ENCODE data around the gene HNRNPAB.

Gene HNRNPAB

GRCh38 chr5:178229861-178230260, 25.5 kb downstream of the HNRNPAB start:
- H3K27ac Mint-ChIP-seq = no peak overlapping the region
- H3K27me3 Mint-ChIP-seq = no peaks in the 10 kb centered on the region
- H3K4me3 Mint-ChIP-seq = peak overlapping the region; percentile 91
- no peaks in the 10 kb centered on the region for H3K9me3 Mint-ChIP-seq
- H3K36me3 Mint-ChIP-seq = peaks cover 20% of the 10 kb centered on the region
- peaks cover 55% of the 10 kb centered on the region for H3K4me1 Mint-ChIP-seq

GRCh38 chr5:178230879-178231538, 26.7 kb downstream of the HNRNPAB start:
- no peaks in the 10 kb centered on the region for H3K27me3 Mint-ChIP-seq
- peak overlapping the region; percentile 91 for H3K4me3 Mint-ChIP-seq
- peaks cover 53% of the 10 kb centered on the region for H3K4me1 Mint-ChIP-seq
- peak overlapping the region; percentile 87 for H3K27ac Mint-ChIP-seq
- H3K9me3 Mint-ChIP-seq = no peaks in the 10 kb centered on the region
- H3K36me3 Mint-ChIP-seq = peaks cover 20% of the 10 kb centered on the region

- Mint-ChIP-seq H3K4me1 (peaks cover 53% of the 10 kb centered on the region), H3K36me3 (peaks cover 20% of the 10 kb centered on the region), H3K4me3 (peak overlapping the region; percentile 91), H3K27me3 (no peaks in the 10 kb centered on the region), H3K9me3 (no peaks in the 10 kb centered on the region), H3K27ac (peak overlapping the region; percentile 87)
These were observed 27.3 kb downstream of the HNRNPAB start for GRCh38 chr5:178231539-178232123.

DNA sequence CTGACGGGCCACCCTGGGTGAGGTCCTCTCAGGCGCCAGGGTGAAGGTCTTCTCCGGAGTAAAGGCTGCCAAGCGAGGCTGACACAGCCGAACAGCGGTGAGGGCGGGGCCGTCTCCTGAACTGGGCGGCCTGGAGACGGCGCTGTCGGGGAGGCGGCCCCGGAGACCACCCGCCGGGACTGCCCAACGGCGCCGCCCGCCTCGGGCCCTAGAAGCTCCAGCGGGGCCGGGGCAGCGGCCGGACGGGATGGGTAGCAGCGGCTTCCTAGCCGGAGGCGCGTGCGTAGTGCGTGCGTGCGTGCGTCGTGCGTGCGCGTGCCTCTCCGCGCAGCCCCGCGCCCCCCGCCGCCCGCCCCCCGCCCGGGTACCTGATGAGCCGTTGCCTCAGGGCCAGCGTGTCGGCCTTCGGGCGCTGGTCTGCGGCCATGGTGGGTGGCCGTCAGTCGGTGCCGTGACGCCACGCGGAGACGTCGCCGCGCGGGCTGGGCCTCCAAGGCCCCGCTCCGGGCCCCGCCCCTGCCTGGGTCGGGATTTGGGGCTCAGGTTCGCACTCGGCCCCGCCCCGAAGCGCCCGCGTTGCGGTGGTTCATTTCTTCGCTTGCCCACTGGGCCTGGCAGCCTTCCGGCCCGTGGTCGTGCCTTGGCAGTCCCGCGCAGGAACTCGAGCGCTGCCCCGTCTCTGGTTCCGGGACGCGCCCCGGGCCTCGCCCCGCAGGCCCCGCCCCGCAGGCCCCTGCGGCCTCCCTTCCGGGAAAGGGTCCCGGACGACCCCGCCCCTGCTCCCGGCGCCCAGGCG, 28.0 kb downstream of the HNRNPAB start, which contains the start of gene PHYKPL:
Gene PHYKPL (minus strand): TSS at position 679 of the 796 bp plus-strand sequence. CDS start 252 bp downstream, at position 427.
- H3K27ac Mint-ChIP-seq = peak within 1 kb of the TSS; percentile 70
- H3K4me3 Mint-ChIP-seq = peak within 1 kb of the TSS; percentile 91
- peaks cover 54% of the 10 kb centered on the region for H3K4me1 Mint-ChIP-seq
- no peaks in the 10 kb centered on the region for H3K9me3 Mint-ChIP-seq
- no peaks in the 10 kb centered on the region for H3K27me3 Mint-ChIP-seq
- H3K36me3 Mint-ChIP-seq = peaks cover 19% of the 10 kb centered on the region

- Mint-ChIP-seq H3K4me1 (peaks cover 49% of the 10 kb centered on the region), H3K36me3 (peaks cover 12% of the 10 kb centered on the region)
These were observed 28.6 kb downstream of the HNRNPAB start for GRCh38 chr5:178232920-178233429.

GRCh38 chr5:178234121-178234749, 29.9 kb downstream of the HNRNPAB start:
- H3K27me3 Mint-ChIP-seq = no peaks in the 10 kb centered on the region
- H3K4me1 Mint-ChIP-seq = peaks cover 48% of the 10 kb centered on the region
- no peak overlapping the region for H3K27ac Mint-ChIP-seq
- H3K4me3 Mint-ChIP-seq = peak overlapping the region; percentile 52
- no peaks in the 10 kb centered on the region for H3K9me3 Mint-ChIP-seq
- peaks cover 11% of the 10 kb centered on the region for H3K36me3 Mint-ChIP-seq

More at GRCh38 chr5:178232920-178233429, 28.6 kb downstream of the HNRNPAB start:
- no peaks in the 10 kb centered on the region for H3K9me3 Mint-ChIP-seq
- peak overlapping the region; percentile 63 for H3K4me3 Mint-ChIP-seq
- H3K27ac Mint-ChIP-seq = peak overlapping the region; percentile 55
- no peaks in the 10 kb centered on the region for H3K27me3 Mint-ChIP-seq

- H3K4me3 Mint-ChIP-seq = peak overlapping the region; percentile 42
- no peaks in the 10 kb centered on the region for H3K27me3 Mint-ChIP-seq
- H3K27ac Mint-ChIP-seq = peak overlapping the region; percentile 35
- H3K9me3 Mint-ChIP-seq = no peaks in the 10 kb centered on the region
- peaks cover 45% of the 10 kb centered on the region for H3K4me1 Mint-ChIP-seq
- H3K36me3 Mint-ChIP-seq = peaks cover 7% of the 10 kb centered on the region
These were observed 30.6 kb downstream of the HNRNPAB start for GRCh38 chr5:178234750-178235587.

- H3K9me3 Mint-ChIP-seq = no peaks in the 10 kb centered on the region
- no peak overlapping the region for H3K4me3 Mint-ChIP-seq
- peaks cover 42% of the 10 kb centered on the region for H3K4me1 Mint-ChIP-seq
- peaks cover 6% of the 10 kb centered on the region for H3K36me3 Mint-ChIP-seq
- H3K27me3 Mint-ChIP-seq = no peaks in the 10 kb centered on the region
- no peak overlapping the region for H3K27ac Mint-ChIP-seq
These were observed 31.2 kb downstream of the HNRNPAB start for GRCh38 chr5:178235588-178235974.

DNA sequence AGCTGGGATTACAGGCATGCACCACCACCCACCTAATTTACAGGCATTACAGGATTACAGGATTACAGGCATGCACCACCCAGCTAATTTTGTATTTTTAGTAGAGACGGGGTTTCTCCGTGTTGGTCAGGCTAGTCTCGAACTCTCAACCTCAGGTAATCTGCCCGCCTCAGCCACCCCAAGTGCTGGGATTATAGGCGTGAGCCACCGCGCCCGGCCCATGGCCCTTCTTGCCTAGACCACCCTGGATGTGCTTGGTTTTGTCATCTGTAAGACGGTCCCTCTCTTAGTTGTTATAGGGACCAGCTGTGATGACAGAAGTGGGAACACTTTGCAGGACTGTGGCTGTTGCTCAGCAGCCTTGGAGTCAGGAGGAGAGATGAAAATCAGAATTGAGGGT, 31.8 kb downstream of the HNRNPAB start:
- Mint-ChIP-seq H3K27me3 (no peaks in the 10 kb centered on the region), H3K4me3 (no peak overlapping the region), H3K27ac (no peak overlapping the region), H3K36me3 (peaks cover 3% of the 10 kb centered on the region), H3K4me1 (peaks cover 42% of the 10 kb centered on the region), H3K9me3 (no peaks in the 10 kb centered on the region)

- H3K4me1 Mint-ChIP-seq = peaks cover 41% of the 10 kb centered on the region
- no peaks in the 10 kb centered on the region for H3K9me3 Mint-ChIP-seq
- no peak overlapping the region for H3K4me3 Mint-ChIP-seq
- H3K36me3 Mint-ChIP-seq = peaks cover 1% of the 10 kb centered on the region
- no peaks in the 10 kb centered on the region for H3K27me3 Mint-ChIP-seq
- H3K27ac Mint-ChIP-seq = no peak overlapping the region
These were observed 32.3 kb downstream of the HNRNPAB start for GRCh38 chr5:178236679-178237078.

DNA sequence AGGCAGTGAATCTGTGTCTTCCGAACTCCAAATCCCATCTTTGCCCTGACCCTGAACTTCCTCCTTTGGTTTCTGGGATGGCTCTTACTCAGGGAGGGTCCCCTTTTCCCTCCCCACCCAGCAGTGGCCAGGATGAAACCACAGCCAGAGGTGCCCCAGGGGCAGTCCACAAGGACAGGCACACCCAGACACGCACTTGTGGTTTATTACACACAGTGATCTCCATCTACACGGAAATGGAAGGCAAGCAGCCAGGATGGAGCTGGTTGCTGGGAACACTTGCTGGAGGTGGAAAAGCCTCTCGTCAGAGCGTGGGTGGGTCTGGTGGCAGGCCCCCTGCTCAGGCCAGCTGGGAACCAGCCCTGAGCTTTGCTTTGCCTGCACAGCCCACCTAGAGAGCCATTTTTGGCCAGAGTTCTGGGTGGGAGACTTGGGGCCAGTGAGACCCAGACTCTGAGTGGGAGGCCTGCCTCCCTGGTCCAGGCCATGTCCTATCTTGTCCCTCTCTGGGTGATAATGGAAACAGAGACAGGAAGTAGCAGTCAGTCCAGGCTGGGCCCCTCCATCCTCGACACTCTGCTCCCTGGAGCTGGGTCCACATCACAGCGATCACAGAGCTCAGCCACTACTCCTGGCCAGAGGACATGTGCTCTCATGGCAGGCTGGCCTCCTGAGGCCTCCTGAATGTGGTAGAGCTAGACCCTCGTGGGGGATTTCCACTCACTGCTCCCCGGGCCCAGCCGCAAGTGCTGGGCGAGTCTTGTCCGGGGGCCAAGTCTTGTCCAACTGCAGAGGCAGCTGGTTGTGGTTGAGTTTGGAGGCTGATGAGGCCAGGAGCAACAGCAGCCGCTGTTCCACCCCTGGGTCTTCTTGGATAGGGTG, 33.3 kb downstream of the HNRNPAB start:
- no peaks in the 10 kb centered on the region for H3K27me3 Mint-ChIP-seq
- H3K4me1 Mint-ChIP-seq = peaks cover 46% of the 10 kb centered on the region
- no peaks in the 10 kb centered on the region for H3K36me3 Mint-ChIP-seq
- no peak overlapping the region for H3K4me3 Mint-ChIP-seq
- peak overlapping the region; percentile 35 for H3K27ac Mint-ChIP-seq
- H3K9me3 Mint-ChIP-seq = no peaks in the 10 kb centered on the region

- Mint-ChIP-seq H3K27me3 (no peaks in the 10 kb centered on the region), H3K27ac (peak overlapping the region; percentile 72), H3K4me3 (no peak overlapping the region), H3K4me1 (peaks cover 46% of the 10 kb centered on the region), H3K36me3 (no peaks in the 10 kb centered on the region), H3K9me3 (no peaks in the 10 kb centered on the region)
These were observed 33.9 kb downstream of the HNRNPAB start for GRCh38 chr5:178238313-178238635.

- Mint-ChIP-seq H3K36me3 (no peaks in the 10 kb centered on the region), H3K9me3 (no peaks in the 10 kb centered on the region), H3K4me3 (no peak overlapping the region), H3K27ac (peak overlapping the region; percentile 59), H3K27me3 (no peaks in the 10 kb centered on the region), H3K4me1 (peaks cover 43% of the 10 kb centered on the region)
These were observed 34.6 kb downstream of the HNRNPAB start for GRCh38 chr5:178238711-178239592.
